Mononuclear cell (primary cell): Measurements from ENCODE around the gene STRBP. TPM values are rescaled to one million over a fixed set of nuclear protein-coding genes. Genes with fewer than 3 reads are reported as not detected.
"Not testable (repeated sequence)": the region's sequence is repeated elsewhere in the genome, so short reads cannot be mapped to it uniquely, and the experiment has no call there.

Experiments used
- H3K27me3 ChIP-seq: 2 replicates; pipeline ENCODE4 v1.6.0; 2011; ENCODE audit warnings: low read length, control low read depth; ENCODE audit not compliant: insufficient read depth
- H3K4me1 ChIP-seq: 2 replicates; pipeline ENCODE4 v1.5.1; 2011; ENCODE audit warnings: mild to moderate bottlenecking, low read length, control low read depth; ENCODE audit not compliant: insufficient read depth
- H3K4me3 ChIP-seq: 2 replicates; pipeline ENCODE4 v1.5.1; 2011; ENCODE audit warnings: mild to moderate bottlenecking, low read length, moderate library complexity
- H3K9me3 ChIP-seq: 2 replicates; pipeline ENCODE4 v1.5.1; 2011; ENCODE audit warnings: low read depth, mild to moderate bottlenecking, control low read depth, low read length
- total RNA-seq: library from RNA; depleted of rRNA; stranded (reverse); fragments of >200 nt; gene quantifications from one replicate; pipeline ENCODE4 v1.2.3, GENCODE V29; 2012

Gene STRBP
- 13.6 TPM for total RNA-seq

GRCh38 chr9:123268465-123269259, at the start of gene STRBP:
STRBP (minus strand) TSS chr9:123268586; CDS start chr9:123184134, 84,452 bp downstream.
- Histone ChIP-seq H3K4me1 (peaks cover 23% of the 10 kb centered on the region), H3K4me3 (peak within 1 kb of the TSS; percentile 56), H3K9me3 (no peaks in the 10 kb centered on the region), H3K27me3 (no peaks in the 10 kb centered on the region)

- Histone ChIP-seq H3K4me1 (peaks cover 12% of the 10 kb centered on the region), H3K9me3 (no peaks in the 10 kb centered on the region), H3K27me3 (no peaks in the 10 kb centered on the region), H3K4me3 (no peak overlapping the region)
Observed at GRCh38 chr9:123316053-123316718, 47.8 kb upstream of the STRBP start.

GRCh38 chr9:123315635-123316034, 47.2 kb upstream of the STRBP start:
- H3K4me3 ChIP-seq = no peak overlapping the region
- H3K4me1 ChIP-seq = peaks cover 12% of the 10 kb centered on the region
- no peaks in the 10 kb centered on the region for H3K9me3 ChIP-seq
- H3K27me3 ChIP-seq = no peaks in the 10 kb centered on the region

- H3K27me3 ChIP-seq = no peaks in the 10 kb centered on the region
- peaks cover 12% of the 10 kb centered on the region for H3K4me1 ChIP-seq
- no peaks in the 10 kb centered on the region for H3K9me3 ChIP-seq
- H3K4me3 ChIP-seq = no peak overlapping the region
Observed at GRCh38 chr9:123314617-123315016, 46.2 kb upstream of the STRBP start.

GRCh38 chr9:123312306-123312877, 44.0 kb upstream of the STRBP start:
- no peaks in the 10 kb centered on the region for H3K27me3 ChIP-seq
- no peaks in the 10 kb centered on the region for H3K9me3 ChIP-seq
- no peak overlapping the region for H3K4me3 ChIP-seq
- peaks cover 9% of the 10 kb centered on the region for H3K4me1 ChIP-seq

GRCh38 chr9:123311250-123311752, 42.9 kb upstream of the STRBP start:
- peaks cover 3% of the 10 kb centered on the region for H3K4me1 ChIP-seq

GRCh38 chr9:123310551-123311249, 42.3 kb upstream of the STRBP start:
- Histone ChIP-seq H3K4me3 (no peak overlapping the region), H3K4me1 (no peaks in the 10 kb centered on the region), H3K27me3 (no peaks in the 10 kb centered on the region), H3K9me3 (no peaks in the 10 kb centered on the region)

More at GRCh38 chr9:123311250-123311752, 42.9 kb upstream of the STRBP start:
- Histone ChIP-seq H3K27me3 (no peaks in the 10 kb centered on the region), H3K4me3 (no peak overlapping the region), H3K9me3 (no peaks in the 10 kb centered on the region)

- Histone ChIP-seq H3K27me3 (no peaks in the 10 kb centered on the region), H3K9me3 (no peaks in the 10 kb centered on the region), H3K4me1 (peaks cover 8% of the 10 kb centered on the region), H3K4me3 (no peak overlapping the region)
Observed at GRCh38 chr9:123309611-123310010, 41.2 kb upstream of the STRBP start.

GRCh38 chr9:123305879-123306278, 37.5 kb upstream of the STRBP start:
- Histone ChIP-seq H3K27me3 (no peaks in the 10 kb centered on the region), H3K4me3 (no peak overlapping the region), H3K9me3 (no peaks in the 10 kb centered on the region), H3K4me1 (peaks cover 24% of the 10 kb centered on the region)

- Histone ChIP-seq H3K4me3 (no peak overlapping the region), H3K4me1 (peaks cover 24% of the 10 kb centered on the region), H3K9me3 (no peaks in the 10 kb centered on the region), H3K27me3 (no peaks in the 10 kb centered on the region)
Observed at GRCh38 chr9:123304340-123304691, 35.9 kb upstream of the STRBP start.

GRCh38 chr9:123302348-123303214, 34.2 kb upstream of the STRBP start:
- peaks cover 24% of the 10 kb centered on the region for H3K4me1 ChIP-seq
- no peaks in the 10 kb centered on the region for H3K27me3 ChIP-seq
- H3K4me3 ChIP-seq = no peak overlapping the region
- no peaks in the 10 kb centered on the region for H3K9me3 ChIP-seq

- not testable (repeated sequence) for H3K27me3 ChIP-seq, H3K4me3 ChIP-seq, H3K9me3 ChIP-seq
- peaks cover 24% of the 10 kb centered on the region for H3K4me1 ChIP-seq
Observed at GRCh38 chr9:123301936-123302335, 33.5 kb upstream of the STRBP start.

- Histone ChIP-seq H3K9me3 (no peaks in the 10 kb centered on the region), H3K4me3 (no peak overlapping the region), H3K27me3 (no peaks in the 10 kb centered on the region), H3K4me1 (peaks cover 24% of the 10 kb centered on the region)
Observed at GRCh38 chr9:123300554-123300953, 32.2 kb upstream of the STRBP start.

GRCh38 chr9:123299558-123300126, 31.3 kb upstream of the STRBP start:
- H3K27me3 ChIP-seq = no peaks in the 10 kb centered on the region
- H3K4me1 ChIP-seq = peaks cover 16% of the 10 kb centered on the region
- H3K4me3 ChIP-seq = no peak overlapping the region
- H3K9me3 ChIP-seq = no peaks in the 10 kb centered on the region
